Measurements from ENCODE around the gene ZNF708. TPM values are rescaled to one million over a fixed set of nuclear protein-coding genes. Genes with fewer than 3 reads are reported as not detected.
"Not testable (repeated sequence)": the region's sequence is repeated elsewhere in the genome, so short reads cannot be mapped to it uniquely, and the experiment has no call there.

Gene ZNF708
- 10 to 100 TPM in 1 of 6 donors, 1 to 10 TPM in 5; 5.1 to 11.7 (median 7.7) TPM for total RNA-seq
- polyA plus RNA-seq: 1 to 10 TPM; 5.1 to 5.2 TPM

DNA sequence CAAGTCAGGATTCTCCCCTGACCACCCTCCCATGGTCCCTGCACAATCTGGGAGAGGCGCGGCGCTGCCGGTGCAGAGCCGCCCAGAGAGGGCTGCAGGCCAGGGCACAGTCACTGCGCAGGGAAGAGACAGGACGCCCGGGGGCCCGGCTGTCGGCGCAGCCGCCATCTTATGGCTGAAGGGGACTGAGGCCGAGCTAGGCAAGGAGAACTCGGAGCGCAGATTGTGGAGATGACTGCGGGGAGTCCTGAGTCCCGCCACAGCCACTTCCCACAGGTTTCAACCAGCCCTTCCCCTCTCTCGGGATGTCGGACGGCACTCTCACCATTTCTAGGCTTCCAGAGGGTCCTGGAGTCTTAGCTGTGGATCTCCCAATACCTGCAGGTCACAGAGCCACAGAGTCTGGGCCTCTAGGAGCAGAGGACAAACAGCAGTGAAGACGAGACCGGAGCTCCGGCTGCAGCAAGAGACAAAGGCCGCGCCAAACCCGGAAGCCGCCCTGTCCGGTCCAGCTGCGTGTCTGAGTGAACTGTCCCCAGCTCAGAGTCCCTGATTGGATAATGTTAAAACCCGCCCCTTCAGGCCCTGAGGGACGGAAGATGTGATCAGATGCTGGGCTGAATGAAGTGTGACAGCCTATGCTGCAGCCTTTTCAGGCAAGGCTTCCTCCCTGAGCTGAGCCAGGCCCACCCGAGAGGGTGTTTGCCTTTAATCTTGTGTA, at the start of gene ZNF708:
TSS of gene ZNF708 (minus strand) at position 526 of the 721 bp plus-strand sequence. CDS start at position 328, 198 bp downstream.
- Histone ChIP-seq H3K9me3 (no peaks in the 10 kb centered on the region), H3K4me1 (peaks cover 0 to 11% (median 0%) of the 10 kb centered on the region in 3 donors), H3K4me3 (peak within 1 kb of the TSS; percentile 57 to 79 (median 68)), H3K36me3 (no peaks in the 10 kb centered on the region), H3K27me3 (no peaks in the 10 kb centered on the region), H3K27ac (peak within 1 kb of the TSS; percentile 92 to 97 (median 94))
- no peak for FAIRE-seq
- DNase-seq: peak; percentile 81 to 92 (median 86)
- ATAC-seq: peak; percentile 99 to 100 (median 100)
- WGBS, 2 donors: 0% methylated on average over 28 to 32 of the region's 32 CpGs
- intact Hi-C loops (cut with DNase I): no loop called here
- TF ChIP-seq, protein P1, sequence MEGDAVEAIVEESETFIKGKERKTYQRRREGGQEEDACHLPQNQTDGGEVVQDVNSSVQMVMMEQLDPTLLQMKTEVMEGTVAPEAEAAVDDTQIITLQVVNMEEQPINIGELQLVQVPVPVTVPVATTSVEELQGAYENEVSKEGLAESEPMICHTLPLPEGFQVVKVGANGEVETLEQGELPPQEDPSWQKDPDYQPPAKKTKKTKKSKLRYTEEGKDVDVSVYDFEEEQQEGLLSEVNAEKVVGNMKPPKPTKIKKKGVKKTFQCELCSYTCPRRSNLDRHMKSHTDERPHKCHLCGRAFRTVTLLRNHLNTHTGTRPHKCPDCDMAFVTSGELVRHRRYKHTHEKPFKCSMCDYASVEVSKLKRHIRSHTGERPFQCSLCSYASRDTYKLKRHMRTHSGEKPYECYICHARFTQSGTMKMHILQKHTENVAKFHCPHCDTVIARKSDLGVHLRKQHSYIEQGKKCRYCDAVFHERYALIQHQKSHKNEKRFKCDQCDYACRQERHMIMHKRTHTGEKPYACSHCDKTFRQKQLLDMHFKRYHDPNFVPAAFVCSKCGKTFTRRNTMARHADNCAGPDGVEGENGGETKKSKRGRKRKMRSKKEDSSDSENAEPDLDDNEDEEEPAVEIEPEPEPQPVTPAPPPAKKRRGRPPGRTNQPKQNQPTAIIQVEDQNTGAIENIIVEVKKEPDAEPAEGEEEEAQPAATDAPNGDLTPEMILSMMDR (IDR thresholded peaks at IDR 0.05): no peak

DNA sequence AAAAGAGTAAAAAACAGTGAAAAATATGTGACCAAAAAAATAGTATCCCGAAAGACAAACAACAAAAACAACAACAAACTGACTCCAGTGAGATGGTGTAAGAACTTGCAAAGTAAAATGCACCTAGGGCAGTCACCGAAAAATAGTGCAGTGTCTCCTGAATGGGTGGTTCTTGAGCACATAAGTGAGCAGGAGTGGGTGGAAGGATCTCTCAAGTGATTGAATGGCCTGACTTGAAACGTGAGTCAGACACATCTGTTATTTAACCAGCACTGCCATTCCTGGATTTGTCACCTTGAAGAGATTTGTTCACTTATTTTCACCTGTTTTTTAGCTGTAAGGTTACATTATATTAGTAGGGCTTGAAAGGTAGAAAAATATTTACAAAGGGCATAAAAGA, 33.1 kb upstream of the ZNF708 start:
- intact Hi-C loops (cut with DNase I): no loop called here
- ATAC-seq (no peak), FAIRE-seq (no peak), DNase-seq (no peak)
- no peaks in the 10 kb centered on the region for H3K27me3 ChIP-seq
- 89% methylated on average over 3 of the region's 3 CpGs for WGBS, 2 donors
- no peak overlapping the region for H3K4me3 ChIP-seq
- H3K27ac ChIP-seq: no peak overlapping the region
- H3K36me3 ChIP-seq: no peaks in the 10 kb centered on the region
- TF ChIP-seq, protein P1 (IDR thresholded peaks at IDR 0.05): no peak
- no peaks in the 10 kb centered on the region for H3K4me1 ChIP-seq
- no peaks in the 10 kb centered on the region for H3K9me3 ChIP-seq

DNA sequence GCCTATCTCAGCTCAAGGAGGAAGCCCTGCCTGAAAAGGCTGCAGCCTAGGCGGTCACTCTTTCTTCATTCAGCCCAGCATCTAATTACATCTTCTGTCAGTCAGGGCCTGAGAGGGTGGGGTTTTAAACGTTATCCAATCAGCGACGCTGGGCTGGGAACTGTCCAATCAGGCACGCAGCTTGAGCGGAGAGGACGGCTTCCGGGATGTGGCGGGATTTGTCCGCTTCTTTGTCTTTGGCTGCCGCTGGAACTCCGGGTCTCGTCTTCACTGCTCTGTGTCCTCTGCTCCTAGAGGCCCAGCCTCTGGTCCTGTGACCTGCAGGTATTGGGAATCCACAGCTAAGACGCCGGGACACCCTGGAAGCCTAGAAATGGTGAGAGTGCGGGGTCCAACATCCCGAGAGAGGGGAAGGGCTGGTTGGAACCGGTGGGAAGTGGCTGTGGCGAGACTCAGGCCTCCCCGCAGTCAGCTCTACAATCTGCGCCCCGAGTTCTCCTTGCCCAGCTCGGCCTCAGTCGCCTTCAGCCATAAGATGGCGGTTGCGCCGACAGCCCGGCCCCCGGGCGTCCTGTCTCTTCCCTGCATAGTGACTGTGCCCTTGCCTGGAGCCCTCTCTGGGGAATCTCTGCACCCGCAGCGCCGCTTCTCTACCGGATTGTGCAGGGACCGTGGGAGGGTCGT, 29.7 kb upstream of the ZNF708 start, which contains the start of gene ZNF738:
TSS of gene ZNF738 (plus strand) at position 233 of the 684 bp plus-strand sequence. CDS start at position 374, 141 bp downstream.
- Histone ChIP-seq H3K27me3 (no peaks in the 10 kb centered on the region), H3K36me3 (no peaks in the 10 kb centered on the region), H3K9me3 (no peaks in the 10 kb centered on the region), H3K27ac (peak within 1 kb of the TSS in 3 of 4 donors; percentile 10 to 80 (median 77)), H3K4me3 (peak within 1 kb of the TSS; percentile 24 to 61 (median 48)), H3K4me1 (no peaks in the 10 kb centered on the region)
- ATAC-seq (peak; percentile 99 to 100 (median 100)), FAIRE-seq (peak; percentile 61), DNase-seq (peak; percentile 83 to 94 (median 88))
- TF ChIP-seq, protein P1 (IDR thresholded peaks at IDR 0.05): no peak
- intact Hi-C loops (cut with DNase I): no loop called here
- WGBS, 2 donors: 0 to 1% methylated on average over 36 of the region's 36 CpGs

DNA sequence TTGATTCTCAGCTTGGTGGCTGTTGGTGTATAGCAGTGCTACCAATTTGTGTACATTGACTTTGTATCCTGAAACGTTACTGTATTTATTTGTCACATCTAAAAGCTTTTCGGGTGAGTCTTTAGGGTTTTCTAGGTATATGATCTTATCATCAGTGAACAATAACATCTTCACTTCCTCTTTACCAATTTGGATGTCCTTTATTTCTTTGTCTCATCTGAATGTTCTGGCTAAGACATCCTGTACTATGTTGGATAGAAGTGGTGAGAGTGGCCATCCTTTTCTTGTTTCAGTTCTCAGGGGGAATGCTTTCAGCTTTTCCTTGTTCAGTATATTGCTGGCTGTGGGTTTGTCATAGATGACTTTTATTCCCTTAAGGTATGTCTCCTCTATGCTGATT, 23.6 kb upstream of the ZNF708 start:
- Histone ChIP-seq H3K4me1 (no peaks in the 10 kb centered on the region), H3K9me3 (no peaks in the 10 kb centered on the region), H3K27ac (no peak overlapping the region), H3K4me3 (no peak overlapping the region), H3K36me3 (no peaks in the 10 kb centered on the region), H3K27me3 (no peaks in the 10 kb centered on the region)
- TF ChIP-seq, protein P1 (IDR thresholded peaks at IDR 0.05): no peak
- no peak for FAIRE-seq
- intact Hi-C loops (cut with DNase I): no loop called here
- WGBS, 2 donors: 33 to 74% methylated on average over 2 of the region's 2 CpGs
- DNase-seq: no peak
- no peak for ATAC-seq

DNA sequence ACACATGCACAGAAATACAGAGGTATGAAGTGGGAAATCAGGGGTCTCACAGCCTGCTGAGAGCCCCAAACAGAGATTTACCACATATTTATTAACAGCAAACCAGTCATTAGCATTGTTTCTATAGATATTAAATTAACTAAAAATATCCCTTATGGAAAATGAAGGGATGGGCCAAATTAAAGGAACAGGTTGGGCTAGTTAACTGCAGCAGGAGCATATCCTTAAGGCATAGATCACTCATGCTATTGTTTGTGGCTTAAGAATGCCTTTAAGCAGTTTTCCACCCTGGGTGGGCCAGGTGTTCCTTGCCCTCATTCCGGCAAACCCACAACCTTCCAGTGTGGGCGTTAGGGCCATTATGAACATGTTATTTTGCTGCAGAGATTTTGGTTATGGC, 15.6 kb upstream of the ZNF708 start:
- H3K9me3 ChIP-seq; intact Hi-C loops (cut with DNase I); H3K4me3 ChIP-seq; FAIRE-seq; ATAC-seq; H3K36me3 ChIP-seq; H3K27me3 ChIP-seq; H3K4me1 ChIP-seq; H3K27ac ChIP-seq; DNase-seq: not testable (repeated sequence)
- WGBS, 2 donors: 46 to 72% methylated on average over 2 of the region's 2 CpGs

Data from pancreas (tissue), 10 donors.